Activated T-cell treated with anti-CD3 and anti-CD28 coated beads, Interleukin-2, amount 50 U/mL, for 1 hour (primary cell): ENCODE results near the gene LPCAT1.
"Not testable (repeated sequence)": the region's sequence is repeated elsewhere in the genome, so short reads cannot be mapped to it uniquely, and the experiment has no call there.

Experiments used
- DNase-seq: peaks from one replicate; pipeline ENCODE4 v3.0.0-alpha.2; 2020

LPCAT1 gene

DNA sequence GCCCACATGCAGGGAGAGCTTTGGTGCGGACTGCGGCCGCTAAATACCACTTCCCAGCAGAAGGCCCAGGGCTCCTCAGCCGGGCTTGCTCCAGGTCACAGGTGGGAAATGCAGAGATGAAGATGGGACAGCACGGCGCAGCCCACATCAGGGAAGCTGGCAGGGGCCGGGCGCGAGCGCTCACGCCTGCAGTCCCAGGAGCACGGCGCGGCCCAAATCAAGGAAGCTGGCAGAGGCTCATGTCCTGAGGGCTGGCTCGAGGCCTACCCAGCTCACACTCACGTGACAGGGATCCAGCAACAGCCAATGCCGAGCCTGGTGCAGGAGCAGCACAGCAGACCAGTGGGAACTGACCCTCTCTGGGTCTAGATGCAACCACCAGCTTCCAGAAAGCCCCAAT, 16.3 kb downstream of the LPCAT1 start:
- DNase-seq = no peak

DNA sequence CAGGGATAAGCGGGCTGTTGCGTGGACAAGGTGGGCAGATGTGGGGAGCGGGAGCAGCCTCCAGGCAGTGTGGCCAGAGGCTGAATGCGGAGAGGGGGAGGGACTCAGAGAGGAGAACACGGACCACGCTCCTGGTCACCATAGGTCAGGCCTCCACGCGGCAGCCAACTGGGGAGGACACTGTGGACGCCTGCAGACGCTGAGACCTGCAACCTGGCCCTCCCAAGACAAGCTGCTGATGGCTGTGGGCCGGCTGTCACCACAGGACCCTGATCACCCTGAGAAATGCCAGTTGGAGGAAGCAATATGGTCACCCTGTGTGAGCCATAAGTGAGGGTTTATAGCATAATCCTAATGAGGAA, 16.8 kb downstream of the LPCAT1 start:
- no peak for DNase-seq

DNA sequence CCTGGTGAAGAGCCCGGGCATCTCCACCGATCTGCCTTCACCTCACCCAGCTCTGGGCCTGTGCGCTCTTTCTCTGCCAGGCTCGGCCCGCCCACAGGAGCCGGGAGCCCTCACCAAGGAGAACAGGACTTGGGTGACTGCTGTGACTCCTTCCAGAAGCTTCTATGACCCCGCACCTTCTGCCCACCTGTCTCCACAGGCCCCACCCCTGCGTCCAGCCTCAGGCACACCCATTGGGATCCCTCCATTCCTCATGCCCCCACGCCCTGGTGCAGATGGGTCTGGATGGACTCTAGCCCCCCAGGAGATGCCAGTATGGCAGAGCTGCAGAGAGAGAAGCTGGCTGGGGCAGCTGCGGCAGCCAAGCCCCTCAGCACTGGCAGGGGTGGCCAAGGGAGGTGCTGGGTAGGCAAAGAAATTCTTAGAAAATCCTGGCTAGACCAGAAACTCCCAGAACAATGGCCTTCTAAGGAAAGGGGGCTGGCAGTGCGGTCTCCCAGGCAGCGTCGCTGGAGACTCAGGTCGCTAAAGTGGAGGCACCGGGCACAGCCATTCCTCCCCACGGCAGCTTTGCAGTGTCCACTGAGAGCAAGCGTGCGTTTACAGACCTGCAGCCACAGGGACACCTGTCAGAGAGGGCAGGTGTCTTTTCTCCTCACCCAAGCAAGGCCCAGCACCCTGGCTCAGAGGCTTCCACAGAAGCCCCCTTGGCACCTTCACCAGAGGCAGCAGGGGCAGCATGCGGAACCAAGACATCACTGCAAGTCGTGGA, 17.3 kb downstream of the LPCAT1 start:
- DNase-seq = no peak

DNA sequence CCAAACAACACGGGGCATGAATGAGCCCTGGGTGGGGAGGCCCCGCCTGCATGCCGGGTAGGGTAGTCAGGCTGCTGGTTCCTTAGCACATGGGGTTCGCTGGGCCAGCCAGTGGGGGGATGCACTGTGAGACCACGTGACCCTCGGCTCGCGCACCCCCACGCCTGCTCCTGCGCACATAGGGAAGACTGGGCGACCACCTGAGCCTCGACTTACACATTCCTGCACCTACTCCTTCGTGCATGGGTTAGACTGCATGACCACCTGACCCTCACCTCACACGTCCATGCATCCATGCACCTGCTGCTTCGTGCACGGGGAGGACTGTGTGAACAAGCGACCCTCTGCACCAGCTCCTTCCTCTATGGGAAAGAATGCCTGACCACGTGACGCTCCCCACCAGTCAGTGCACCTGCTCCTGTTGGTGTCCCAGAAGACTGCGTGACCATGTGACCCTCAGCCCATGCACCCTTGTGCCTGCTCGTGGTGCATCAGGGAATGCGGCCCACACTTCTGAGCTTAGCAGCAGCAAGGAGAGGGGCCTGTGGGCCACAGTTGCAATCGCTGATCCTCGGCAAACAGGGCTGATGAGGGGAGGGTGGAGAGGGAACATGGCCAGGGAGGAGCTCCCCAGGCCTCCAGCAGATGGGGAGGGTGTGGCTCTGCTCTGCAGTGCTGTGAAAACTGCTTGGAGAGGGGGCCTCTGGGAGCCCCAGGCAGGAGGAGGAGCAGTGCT, 18.1 kb downstream of the LPCAT1 start:
- no peak for DNase-seq

DNA sequence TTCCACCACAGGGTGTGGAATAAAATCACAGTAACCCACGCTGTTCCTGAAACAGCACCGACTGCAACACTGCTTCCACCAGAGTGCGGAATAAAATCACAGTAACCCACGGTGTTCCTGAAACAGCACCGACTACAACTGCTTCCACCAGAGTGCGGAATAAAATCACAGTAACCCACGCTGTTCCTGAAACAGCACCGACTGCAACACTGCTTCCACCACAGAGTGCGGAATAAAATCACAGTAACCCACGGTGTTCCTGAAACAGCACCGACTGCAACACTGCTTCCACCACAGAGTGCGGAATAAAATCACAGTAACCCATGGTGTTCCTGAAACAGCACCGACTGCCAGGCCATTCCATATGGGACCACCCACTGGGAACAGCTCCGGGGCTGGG, 18.7 kb downstream of the LPCAT1 start:
- DNase-seq = not testable (repeated sequence)

DNA sequence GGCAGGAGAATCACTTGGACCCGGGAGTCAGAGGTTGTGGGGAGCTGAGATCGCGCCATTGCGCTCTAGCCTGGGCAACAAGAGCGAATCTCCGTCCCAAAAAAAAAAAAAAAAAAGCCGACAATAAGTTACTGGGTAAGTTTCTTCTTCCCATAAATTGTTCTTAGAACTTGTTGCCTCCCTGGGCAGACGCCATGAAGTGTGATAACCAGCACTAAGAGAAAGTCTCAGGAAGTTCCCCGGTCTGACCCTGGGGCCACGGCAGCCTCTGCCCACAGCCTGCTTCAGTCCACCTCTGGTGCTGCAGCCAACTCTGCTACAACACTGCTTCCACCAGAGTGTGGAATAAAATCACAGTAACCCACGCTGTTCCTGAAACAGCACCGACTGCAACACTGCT, 19.1 kb downstream of the LPCAT1 start:
- DNase-seq = no peak

DNA sequence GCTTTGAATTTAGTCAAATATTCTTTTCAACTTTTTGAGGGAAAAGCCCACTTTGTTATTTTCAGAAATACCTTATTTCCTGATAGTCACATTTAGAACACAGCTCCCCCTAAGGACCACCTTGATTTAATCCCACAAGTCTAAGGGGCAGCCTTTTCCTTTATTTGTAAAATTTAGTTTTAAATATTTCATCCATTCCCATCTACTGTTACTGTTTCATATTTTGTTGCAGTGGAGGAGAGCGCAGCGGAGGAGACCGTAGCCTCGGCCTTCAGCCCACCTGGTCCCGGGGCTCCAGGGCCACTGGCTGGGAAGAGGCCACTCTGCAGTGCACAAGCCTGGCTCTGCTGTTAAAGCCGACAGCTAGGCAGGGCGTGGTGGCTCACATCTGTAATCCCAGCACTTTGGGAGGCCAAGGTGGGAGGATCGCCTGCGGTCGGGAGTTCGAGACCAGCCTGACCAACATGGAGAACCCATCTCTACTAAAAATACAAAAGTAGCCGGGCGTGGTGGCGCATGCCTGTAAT, 19.6 kb downstream of the LPCAT1 start:
- DNase-seq = no peak

DNA sequence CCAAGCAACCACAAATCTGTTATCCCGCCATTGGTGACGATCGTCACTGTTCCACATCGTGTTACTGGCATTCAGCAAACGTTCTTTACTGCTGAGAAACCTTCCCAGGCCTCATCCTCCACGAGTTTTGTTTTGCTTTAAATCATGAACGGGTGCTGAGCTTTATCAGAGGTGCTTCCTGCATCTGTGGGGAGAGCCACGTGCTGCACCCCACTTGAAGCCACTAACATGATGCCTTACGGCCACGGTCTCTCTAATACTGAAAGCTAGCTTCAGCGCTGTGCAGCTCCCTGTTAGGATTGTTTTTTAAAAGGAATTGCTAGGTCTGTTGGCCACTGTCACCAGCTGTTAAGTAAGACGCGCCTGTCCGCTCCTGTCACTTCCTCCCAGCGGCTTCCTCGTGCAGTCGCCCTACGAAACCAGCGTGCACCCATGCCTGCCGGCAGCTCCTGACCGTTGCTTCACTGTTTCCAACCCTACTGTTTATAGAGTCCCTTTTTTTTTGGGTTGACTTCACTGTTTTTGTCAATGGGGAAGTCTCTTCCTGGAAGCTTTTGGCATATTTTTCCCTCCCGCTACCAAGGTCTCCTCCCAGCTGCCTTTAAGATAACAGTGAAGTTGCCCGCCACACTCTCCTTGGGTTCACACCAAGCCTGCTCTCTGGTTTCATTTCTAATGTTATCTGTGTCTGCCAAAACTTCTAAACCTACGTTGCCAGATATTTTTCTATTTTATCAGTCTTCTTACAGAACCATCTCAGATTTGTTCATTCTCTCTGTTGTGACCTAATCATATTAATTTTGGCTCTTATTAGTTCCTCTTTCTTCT, 20.3 kb downstream of the LPCAT1 start:
- DNase-seq = no peak

DNA sequence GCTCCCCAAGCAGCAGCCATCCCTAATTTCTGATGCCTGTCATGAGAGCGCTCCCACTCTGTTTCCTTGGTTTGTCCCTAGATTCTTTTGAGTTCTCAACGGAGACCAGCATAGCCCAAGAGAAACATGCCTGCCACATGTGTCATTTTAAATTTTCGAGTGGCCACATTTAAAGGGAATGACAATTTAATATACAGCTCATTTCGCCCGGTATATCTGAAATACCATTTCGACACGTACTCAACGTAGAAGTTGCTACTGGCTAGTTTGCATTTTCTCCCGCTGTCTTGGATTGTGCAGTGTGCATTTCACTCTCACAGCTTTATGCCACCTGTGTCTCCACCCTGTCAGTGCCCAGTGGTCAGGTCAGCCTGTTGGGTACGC, 21.0 kb downstream of the LPCAT1 start:
- DNase-seq = no peak

DNA sequence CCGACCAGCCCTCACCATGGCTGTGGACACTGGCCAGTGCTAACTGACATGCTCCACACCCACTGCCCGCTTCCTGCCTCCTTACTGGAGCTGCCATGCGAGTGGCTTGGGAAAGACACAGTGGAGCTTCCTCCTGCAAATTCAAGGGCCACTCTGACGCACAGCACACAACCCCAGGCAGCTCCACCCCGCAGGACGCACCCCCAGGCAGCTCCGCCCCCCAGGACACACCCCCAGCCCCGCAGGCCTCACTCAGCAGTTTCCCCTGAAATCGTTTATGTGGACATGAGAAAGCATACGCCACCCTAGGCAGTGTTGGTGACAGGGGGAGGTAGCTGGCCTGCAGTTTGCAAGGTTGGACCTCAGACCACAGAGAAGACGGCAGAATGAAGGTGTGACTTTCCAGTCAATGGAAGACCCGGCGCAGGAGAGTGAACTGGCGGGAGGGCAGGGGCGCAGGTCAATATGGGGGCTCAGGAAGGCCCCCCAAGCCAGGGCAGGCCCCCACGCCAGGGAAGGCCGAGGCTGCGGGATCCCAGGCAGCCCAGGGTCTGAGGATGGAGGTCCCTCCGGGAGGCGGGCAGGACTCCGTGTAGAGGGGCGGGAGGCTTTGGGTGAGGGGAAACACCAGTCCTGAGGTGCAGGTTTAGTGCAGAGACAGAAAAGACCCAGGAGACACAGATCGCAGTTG, 21.6 kb downstream of the LPCAT1 start:
- no peak for DNase-seq

DNA sequence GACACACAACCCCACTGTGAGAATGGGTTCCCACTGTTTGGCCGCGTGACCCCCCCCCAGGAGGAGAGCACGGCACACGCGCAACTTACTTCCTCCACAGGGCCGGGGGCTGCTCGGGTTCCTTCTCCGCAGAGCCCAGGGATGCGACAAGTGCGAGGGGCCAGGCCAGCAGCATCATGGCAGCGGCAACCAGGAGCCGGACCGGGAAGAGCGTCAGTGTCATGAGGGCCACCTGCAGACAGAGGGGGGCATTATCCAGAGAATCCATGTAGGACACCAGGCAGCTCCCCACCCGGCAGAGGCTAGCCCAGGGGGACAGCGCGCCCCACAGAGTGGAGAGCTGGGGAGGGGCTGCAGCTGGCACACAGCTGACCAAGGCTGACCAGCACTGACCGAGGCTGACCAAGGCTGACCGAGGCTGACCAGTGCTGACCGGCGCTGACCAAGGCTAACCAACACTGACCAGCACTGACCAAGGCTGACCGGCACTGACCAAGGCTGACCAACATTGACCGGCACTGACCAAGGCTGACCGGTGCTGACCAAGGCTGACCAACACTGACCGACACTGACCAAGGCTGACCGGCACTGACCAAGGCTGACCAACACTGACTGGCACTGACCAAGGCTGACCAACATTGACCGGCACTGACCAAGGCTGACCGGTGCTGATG, 22.3 kb downstream of the LPCAT1 start:
- no peak for DNase-seq

DNA sequence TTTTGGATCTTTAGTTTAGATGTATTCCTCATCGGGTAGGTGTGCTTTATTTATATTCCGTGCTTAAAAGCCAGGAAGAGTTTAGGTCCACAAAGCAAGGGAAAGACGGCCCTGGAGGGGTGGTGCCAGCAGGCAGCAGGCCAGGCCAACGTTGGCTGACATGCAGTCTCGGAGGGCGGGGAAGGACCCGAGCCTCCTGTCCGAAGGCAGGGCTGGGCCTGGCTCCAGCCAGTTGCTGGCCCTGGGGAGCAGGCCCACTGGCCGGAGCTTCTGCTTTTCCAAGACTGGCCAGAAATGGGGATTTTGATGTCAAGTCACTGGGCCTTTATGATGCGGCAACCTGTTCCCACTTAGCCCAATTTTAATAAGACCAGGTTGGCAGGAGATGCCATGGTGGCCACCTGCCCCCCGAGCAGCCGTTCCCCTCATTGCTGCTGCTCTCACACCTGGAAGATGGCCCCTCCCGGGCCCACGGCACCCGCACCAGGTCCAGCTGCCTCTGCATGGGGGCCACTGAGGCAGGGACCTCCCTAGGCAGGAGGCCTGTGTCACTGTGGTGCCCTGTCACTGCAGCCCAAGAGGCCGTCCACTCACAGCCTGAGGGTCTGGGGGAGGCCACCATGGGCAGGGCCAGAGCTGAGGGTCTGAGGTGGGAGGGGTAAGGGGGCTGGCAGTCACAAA, 23.2 kb downstream of the LPCAT1 start:
- no peak for DNase-seq

DNA sequence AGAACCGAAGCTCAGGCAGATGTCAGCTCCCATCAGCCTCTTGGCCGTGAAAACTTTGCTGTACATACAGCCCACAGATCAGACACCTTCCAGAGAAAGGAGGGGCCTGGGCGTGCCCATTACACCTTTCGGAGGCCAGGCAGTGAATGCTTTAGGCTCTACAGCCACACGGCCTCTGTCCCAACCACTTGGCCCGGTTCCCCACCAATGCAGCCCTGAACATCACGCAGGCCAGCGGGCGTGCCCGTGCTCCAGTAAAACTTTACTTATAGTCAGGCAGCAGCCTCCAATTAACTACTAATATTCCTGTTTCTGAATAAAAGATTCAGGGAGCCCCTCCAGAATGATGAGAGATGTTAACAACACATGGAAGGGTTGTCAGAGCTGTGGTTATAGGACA, 23.9 kb downstream of the LPCAT1 start:
- no peak for DNase-seq

DNA sequence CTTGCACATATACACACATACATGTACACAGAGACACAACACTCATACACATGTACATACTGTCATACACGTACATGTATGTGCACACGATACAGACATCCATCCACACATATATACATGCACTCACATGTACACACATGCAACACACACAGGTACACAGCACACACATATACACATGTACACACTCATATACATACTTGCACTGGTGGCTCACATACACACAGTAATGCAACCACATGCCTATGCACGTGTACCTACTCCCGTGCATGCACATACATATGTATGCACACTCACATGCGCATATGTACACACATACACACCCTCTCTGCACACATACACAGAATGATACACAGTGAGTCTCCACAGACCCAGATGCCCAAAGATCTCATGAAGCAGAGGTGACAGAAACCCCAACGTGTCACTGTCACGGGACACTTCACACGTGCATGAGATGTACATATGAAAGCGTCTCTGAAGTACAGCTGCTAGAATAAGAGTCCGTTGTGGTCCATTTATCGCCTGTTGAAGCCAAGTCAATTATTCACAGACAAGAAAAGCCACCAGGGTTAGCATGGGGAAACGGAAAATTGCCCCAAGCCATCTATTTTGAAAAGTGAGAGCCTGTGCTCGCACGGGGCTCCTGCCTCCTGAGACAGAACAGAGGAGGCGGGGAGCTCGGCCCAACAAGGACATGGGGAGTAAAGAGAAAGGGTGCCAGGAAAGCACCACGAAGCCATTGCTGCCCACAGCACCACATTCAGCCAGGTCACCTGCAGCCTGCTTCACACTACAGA, 24.9 kb downstream of the LPCAT1 start:
- no peak for DNase-seq

DNA sequence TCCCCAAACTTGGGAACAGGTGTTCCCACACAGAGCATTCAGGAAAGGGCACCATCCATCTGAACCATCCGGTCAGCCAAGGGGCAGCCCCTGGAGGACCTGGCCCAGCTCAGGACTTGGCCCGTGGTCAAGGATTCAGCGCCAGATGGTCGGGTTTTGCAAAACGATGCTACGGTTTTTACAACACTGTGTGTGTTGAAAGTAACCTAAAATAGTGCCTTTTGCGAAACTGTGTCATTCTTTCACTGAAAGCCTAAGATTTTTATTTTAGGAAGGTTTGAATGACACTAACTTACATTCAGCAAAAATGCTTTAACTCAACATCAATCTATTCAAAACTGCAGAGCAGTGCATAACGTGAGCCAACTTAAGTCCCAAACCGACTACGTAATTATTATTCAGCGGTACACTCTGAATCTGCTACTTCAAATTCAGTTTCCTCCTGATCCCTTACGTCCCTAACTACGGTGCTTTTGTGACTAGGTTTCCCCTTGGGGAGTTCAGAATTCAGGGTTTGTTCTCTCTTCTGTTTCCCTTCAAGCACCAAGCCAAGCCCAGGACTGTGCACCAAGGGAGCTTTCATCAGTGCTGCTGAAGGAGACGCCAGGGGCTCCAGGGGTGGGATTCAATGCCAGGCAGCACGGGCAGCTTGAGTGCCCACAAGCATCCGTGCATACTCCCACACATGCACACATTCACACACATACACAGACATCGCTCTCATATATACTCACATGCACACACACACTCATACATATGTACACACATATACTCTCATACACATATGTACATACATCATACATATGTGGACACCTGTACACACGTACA, 25.8 kb downstream of the LPCAT1 start:
- no peak for DNase-seq

DNA sequence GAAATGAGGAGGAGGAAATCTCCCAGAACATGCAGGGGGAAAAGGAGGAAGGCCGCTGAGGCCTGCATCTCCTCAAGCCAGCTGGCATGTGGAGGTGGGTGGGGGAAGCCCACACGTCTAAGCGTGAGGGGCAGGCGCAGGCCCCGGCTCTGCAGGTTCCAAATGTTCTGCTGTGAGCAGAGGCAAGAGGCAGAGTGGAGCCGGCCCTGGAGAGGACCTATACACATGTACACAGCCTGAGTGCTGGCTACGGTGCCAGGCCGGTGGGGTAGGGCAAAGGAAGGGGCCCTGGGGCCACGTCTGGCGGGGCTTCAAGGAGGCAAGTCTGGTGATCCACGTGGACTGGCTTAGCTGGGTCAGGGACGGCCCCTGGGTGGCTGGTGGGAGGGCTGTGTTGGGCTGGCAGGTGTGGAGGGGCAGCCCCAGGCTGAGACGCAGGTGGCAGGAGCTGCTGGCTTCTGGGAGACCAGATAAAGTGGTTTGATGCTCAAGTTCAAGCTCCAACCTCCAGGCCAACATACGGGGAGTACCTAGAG, 26.4 kb downstream of the LPCAT1 start:
- DNase-seq = no peak

DNA sequence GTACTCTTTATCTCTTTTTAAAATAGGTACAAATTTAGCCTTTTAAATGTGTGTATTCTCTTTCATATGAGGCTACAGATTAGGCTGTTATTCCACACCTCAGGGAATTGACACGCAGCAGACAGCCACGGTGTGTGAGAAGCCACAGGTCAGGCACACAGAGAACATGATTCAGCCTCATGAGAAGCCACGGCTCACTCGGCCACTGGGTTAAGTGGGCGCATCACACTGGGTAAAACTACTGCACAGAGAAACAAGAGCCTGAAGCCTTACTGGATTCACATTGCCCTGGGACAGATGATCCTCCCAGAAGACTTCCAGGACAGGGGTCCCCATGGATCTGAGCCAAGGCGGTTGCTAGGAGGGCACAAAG, 28.2 kb downstream of the LPCAT1 start:
- no peak for DNase-seq

DNA sequence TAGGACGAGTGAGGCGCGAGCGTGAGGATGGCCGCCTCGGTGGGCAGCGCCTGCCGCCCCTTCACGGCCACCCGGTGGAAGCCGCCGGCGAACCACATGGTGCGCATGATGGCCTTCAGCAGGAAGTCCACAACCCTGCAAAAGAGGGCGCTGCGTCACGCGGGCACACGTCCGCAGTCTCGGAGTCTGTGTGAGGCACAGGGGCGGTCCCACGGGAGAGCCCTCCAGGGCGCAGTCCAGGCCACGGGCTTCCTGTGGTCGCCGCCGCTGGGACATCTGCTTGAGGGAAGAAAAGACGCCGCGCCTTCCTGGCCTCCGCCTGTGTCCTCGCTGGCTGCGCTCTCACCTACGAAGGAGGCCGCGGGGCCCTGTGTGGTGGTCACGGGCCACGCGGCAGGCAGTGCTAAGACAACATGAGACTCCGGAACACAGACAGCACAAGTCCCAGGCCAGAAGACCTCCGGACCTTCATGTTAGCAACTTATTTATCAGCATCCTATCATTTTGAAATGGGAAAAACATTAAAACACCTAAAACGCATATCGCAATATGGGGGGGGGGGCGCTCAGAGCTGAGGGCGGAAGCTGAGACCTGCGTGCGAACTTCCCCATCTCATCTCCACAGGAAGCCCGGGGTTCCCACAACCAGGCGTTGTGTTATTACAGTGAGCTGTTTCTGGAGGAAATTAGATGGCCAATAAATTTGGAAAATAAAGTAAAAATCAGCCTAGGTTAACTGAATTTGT, 28.8 kb downstream of the LPCAT1 start:
- DNase-seq = peak; percentile 40

DNA sequence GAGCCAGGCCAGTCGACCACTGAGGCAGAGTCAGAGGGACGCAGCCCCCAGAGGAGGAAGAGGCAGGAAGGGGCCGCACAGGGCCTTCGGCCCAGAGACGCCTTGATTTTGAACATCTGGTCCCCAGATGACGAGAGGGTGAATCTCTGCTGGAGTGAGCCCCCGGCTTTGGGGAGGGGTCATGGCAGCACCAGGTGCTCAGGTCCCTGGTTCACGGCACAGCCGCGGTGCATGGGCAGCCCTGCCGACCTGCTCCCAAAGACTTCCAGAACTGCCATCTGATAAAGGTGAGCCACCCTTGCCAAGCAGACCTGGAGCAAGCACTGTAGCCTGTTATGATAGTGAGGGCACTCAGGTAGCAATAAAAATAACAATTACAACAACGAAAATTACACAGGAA, 29.8 kb downstream of the LPCAT1 start:
- DNase-seq = no peak
